BLaER1 treated with 17β-estradiol and CSF1 and Interleukin-3, amounts not matched to agents 10 nM and 100 nM (cell line): Measurements from ENCODE around the gene OR5H15.
"Not testable (repeated sequence)": the region's sequence is repeated elsewhere in the genome, so short reads cannot be mapped to it uniquely, and the experiment has no call there.

Experiments
- H3K27ac ChIP-seq, 11 experiments: shearing (Covaris generic); formaldehyde crosslinking; 2 replicates each; pipeline ENCODE4 v1.8.1; 2022
- H3K27me3 ChIP-seq, 11 experiments: shearing (Covaris generic); formaldehyde crosslinking; 2 replicates each; pipeline ENCODE4 v1.8.1; 2022
- H3K36me3 ChIP-seq, 11 experiments: shearing (Covaris generic); formaldehyde crosslinking; 2 replicates each; pipeline ENCODE4 v1.8.1; 2022
- H3K4me1 ChIP-seq, 10 experiments: shearing (Covaris generic); formaldehyde crosslinking; 2 replicates each; pipeline ENCODE4 v1.8.1; 2022
- H3K4me2 ChIP-seq, 11 experiments: shearing (Covaris generic); formaldehyde crosslinking; 2 replicates each; pipeline ENCODE4 v1.8.1; 2022
- H3K4me3 ChIP-seq, 10 experiments: shearing (Covaris generic); formaldehyde crosslinking; 2 replicates each; pipeline ENCODE4 v1.8.1; 2022
- H3K9ac ChIP-seq, 11 experiments: shearing (Covaris generic); formaldehyde crosslinking; 2 replicates each; pipeline ENCODE4 v1.8.1; 2022
- H3K9me3 ChIP-seq, 11 experiments: shearing (Covaris generic); formaldehyde crosslinking; replicated peaks in 1 of 11; 2 replicates each; pipeline ENCODE4 v1.8.1; 2022
- H4K20me1 ChIP-seq, 11 experiments: shearing (Covaris generic); formaldehyde crosslinking; 2 replicates each; pipeline ENCODE4 v1.8.1; 2022
- Cebpa-rat ChIP-seq, 11 experiments: shearing (Covaris generic); IDR thresholded peaks; 2 replicates each; pipeline ENCODE4 v1.8.1; 2022

OR5H15 gene

GRCh38 chr3:98166396-98166795 lies at the start of gene OR5H15:
Gene OR5H15, plus strand, starts transcription at chr3:98166696. Its CDS starts 2,004 bp downstream, at chr3:98168700.
- no peaks in the 10 kb centered on the region for H4K20me1 ChIP-seq
- TF ChIP-seq Cebpa-rat (IDR thresholded peaks at IDR 0.05) = no peak
- no peak within 1 kb of the TSS for H3K9ac ChIP-seq
- no peaks in the 10 kb centered on the region for H3K36me3 ChIP-seq
- H3K27ac ChIP-seq = no peak within 1 kb of the TSS
- H3K9me3 ChIP-seq = no peaks in the 10 kb centered on the region
- H3K4me2 ChIP-seq = no peak within 1 kb of the TSS
- H3K4me3 ChIP-seq = no peak within 1 kb of the TSS
- no peaks in the 10 kb centered on the region for H3K27me3 ChIP-seq
- H3K4me1 ChIP-seq = no peaks in the 10 kb centered on the region

- no peak for TF ChIP-seq Cebpa-rat (IDR thresholded peaks at IDR 0.05)
- Histone ChIP-seq H3K9ac (no peak within 1 kb of the TSS), H4K20me1 (no peaks in the 10 kb centered on the region), H3K27ac (no peak within 1 kb of the TSS), H3K4me2 (no peak within 1 kb of the TSS), H3K36me3 (no peaks in the 10 kb centered on the region), H3K4me3 (no peak within 1 kb of the TSS), H3K27me3 (no peaks in the 10 kb centered on the region), H3K4me1 (no peaks in the 10 kb centered on the region), H3K9me3 (peaks cover 0 to 10% (median 0%) of the 10 kb centered on the region in 11 experiments; a peak in 2 of 22 replicates)
Observed at GRCh38 chr3:98130421-98130820, 36.1 kb upstream of the OR5H15 start, which contains the start of gene OR5H1. Gene OR5H1, plus strand, starts transcription at chr3:98130721. Its CDS starts 1,977 bp downstream, at chr3:98132698.

- Histone ChIP-seq H3K27me3 (no peaks in the 10 kb centered on the region), H3K4me2 (no peak overlapping the region)
Observed at GRCh38 chr3:98136631-98137030, 29.9 kb upstream of the OR5H15 start.

GRCh38 chr3:98137826-98138557 lies 28.5 kb upstream of the OR5H15 start:
- not testable (repeated sequence) for H3K4me2 ChIP-seq, H3K9ac ChIP-seq, H3K36me3 ChIP-seq, H3K27me3 ChIP-seq, H3K4me3 ChIP-seq, H4K20me1 ChIP-seq, H3K27ac ChIP-seq, H3K4me1 ChIP-seq, H3K9me3 ChIP-seq

More at GRCh38 chr3:98136631-98137030, 29.9 kb upstream of the OR5H15 start:
- no peak for TF ChIP-seq Cebpa-rat (IDR thresholded peaks at IDR 0.05)
- no peak overlapping the region for H3K9ac ChIP-seq
- no peaks in the 10 kb centered on the region for H3K36me3 ChIP-seq
- no peaks in the 10 kb centered on the region for H3K9me3 ChIP-seq
- H3K4me1 ChIP-seq = no peaks in the 10 kb centered on the region
- no peaks in the 10 kb centered on the region for H4K20me1 ChIP-seq
- H3K4me3 ChIP-seq = no peak overlapping the region
- H3K27ac ChIP-seq = no peak overlapping the region

GRCh38 chr3:98140531-98140930 lies 26.0 kb upstream of the OR5H15 start:
- Histone ChIP-seq H3K4me2 (no peak overlapping the region), H4K20me1 (no peaks in the 10 kb centered on the region), H3K4me3 (no peak overlapping the region), H3K27ac (no peak overlapping the region), H3K27me3 (no peaks in the 10 kb centered on the region), H3K9me3 (no peaks in the 10 kb centered on the region), H3K4me1 (peaks cover 0 to 5% (median 0%) of the 10 kb centered on the region in 10 experiments; a peak in 1 of 20 replicates), H3K9ac (no peak overlapping the region), H3K36me3 (no peaks in the 10 kb centered on the region)
- no peak for TF ChIP-seq Cebpa-rat (IDR thresholded peaks at IDR 0.05)

- Histone ChIP-seq H3K4me1 (peaks cover 0 to 5% (median 0%) of the 10 kb centered on the region in 10 experiments; a peak in 1 of 20 replicates), H3K27ac (no peak within 1 kb of the TSS), H3K27me3 (no peaks in the 10 kb centered on the region), H3K4me3 (no peak within 1 kb of the TSS), H3K9ac (no peak within 1 kb of the TSS), H3K36me3 (no peaks in the 10 kb centered on the region), H3K9me3 (0 out of 22 replicates have a peak, but pooled peaks cover 0 to 3% (median 0%) of the 10 kb centered on the region in 11 experiments), H4K20me1 (no peaks in the 10 kb centered on the region), H3K4me2 (no peak within 1 kb of the TSS)
- no peak for TF ChIP-seq Cebpa-rat (IDR thresholded peaks at IDR 0.05)
Observed at GRCh38 chr3:98147179-98147578, 19.3 kb upstream of the OR5H15 start, which contains the start of gene OR5H14. Gene OR5H14, plus strand, starts transcription at chr3:98147479. Its CDS starts 1,907 bp downstream, at chr3:98149386.

- Histone ChIP-seq H3K4me2 (no peak overlapping the region), H3K27ac (no peak overlapping the region), H3K4me3 (no peak overlapping the region), H3K9me3 (peaks cover 0 to 7% (median 0%) of the 10 kb centered on the region in 11 experiments; a peak in 1 of 22 replicates), H3K9ac (no peak overlapping the region), H3K4me1 (no peaks in the 10 kb centered on the region), H3K27me3 (no peaks in the 10 kb centered on the region), H4K20me1 (no peaks in the 10 kb centered on the region), H3K36me3 (no peaks in the 10 kb centered on the region)
- TF ChIP-seq Cebpa-rat (IDR thresholded peaks at IDR 0.05) = no peak
Observed at GRCh38 chr3:98148751-98149150, 17.7 kb upstream of the OR5H15 start.

GRCh38 chr3:98149456-98149855 lies 17.0 kb upstream of the OR5H15 start:
- not testable (repeated sequence) for H3K27ac ChIP-seq, H4K20me1 ChIP-seq, H3K36me3 ChIP-seq, H3K4me2 ChIP-seq, H3K9ac ChIP-seq, H3K9me3 ChIP-seq, H3K27me3 ChIP-seq, H3K4me3 ChIP-seq, H3K4me1 ChIP-seq

GRCh38 chr3:98151241-98151640 lies 15.3 kb upstream of the OR5H15 start:
- H3K36me3 ChIP-seq = no peaks in the 10 kb centered on the region

GRCh38 chr3:98171071-98171470 lies 4.6 kb downstream of the OR5H15 start:
- H3K4me2 ChIP-seq = no peak overlapping the region
- no peak overlapping the region for H3K27ac ChIP-seq
- no peaks in the 10 kb centered on the region for H4K20me1 ChIP-seq
- H3K4me1 ChIP-seq = no peaks in the 10 kb centered on the region
- no peak for TF ChIP-seq Cebpa-rat (IDR thresholded peaks at IDR 0.05)
- no peaks in the 10 kb centered on the region for H3K9me3 ChIP-seq
- H3K27me3 ChIP-seq = no peaks in the 10 kb centered on the region
- no peaks in the 10 kb centered on the region for H3K36me3 ChIP-seq
- H3K4me3 ChIP-seq = no peak overlapping the region
- H3K9ac ChIP-seq = no peak overlapping the region

More at GRCh38 chr3:98151241-98151640, 15.3 kb upstream of the OR5H15 start:
- TF ChIP-seq Cebpa-rat (IDR thresholded peaks at IDR 0.05) = no peak
- H3K4me2 ChIP-seq = no peak overlapping the region
- no peak overlapping the region for H3K4me3 ChIP-seq
- peaks cover 0 to 7% (median 0%) of the 10 kb centered on the region in 11 experiments; a peak in 1 of 22 replicates for H3K9me3 ChIP-seq
- H3K4me1 ChIP-seq = no peaks in the 10 kb centered on the region
- no peaks in the 10 kb centered on the region for H4K20me1 ChIP-seq
- no peak overlapping the region for H3K27ac ChIP-seq
- no peak overlapping the region for H3K9ac ChIP-seq
- H3K27me3 ChIP-seq = no peaks in the 10 kb centered on the region
